HepG2 (cell line): ENCODE data around the gene STIM2. TPM values are rescaled to one million over a fixed set of nuclear protein-coding genes. Genes with fewer than 3 reads are reported as not detected.

Experiments
- CHD2 ChIP-seq: IDR thresholded peaks from 2 replicates; pipeline ENCODE4 v1.6.1; 2011; ENCODE audit warnings: low read depth, low read length, improper control_type of control experiment
- DR1 ChIP-seq: sonication (generic); formaldehyde crosslinking; IDR thresholded peaks from 2 replicates; pipeline ENCODE4 v1.8.0; 2021; ENCODE audit warnings: mild to moderate bottlenecking, missing genetic modification reagents, inconsistent platforms
- GABPB1 ChIP-seq: IDR thresholded peaks from 2 replicates; pipeline ENCODE4 v1.6.1; 2016; ENCODE audit warnings: mild to moderate bottlenecking, missing genetic modification reagents, moderate library complexity, missing compliant biosample characterization
- HES4 ChIP-seq: sonication (generic); formaldehyde crosslinking; IDR thresholded peaks from 2 replicates; pipeline ENCODE4 v1.9.0; 2021; ENCODE audit warnings: mild to moderate bottlenecking, missing genetic modification reagents, borderline replicate concordance
- KAT7 ChIP-seq: IDR thresholded peaks from 2 replicates; pipeline ENCODE4 v1.6.1; 2018; ENCODE audit warnings: borderline replicate concordance, missing compliant biosample characterization
- KLF12 ChIP-seq: sonication (generic); formaldehyde crosslinking; IDR thresholded peaks from 2 replicates; pipeline ENCODE4 v1.4.0; 2020; ENCODE audit warnings: missing genetic modification reagents, borderline replicate concordance
- MXD3 ChIP-seq: IDR thresholded peaks from 2 replicates; pipeline ENCODE4 v1.6.1; 2016; ENCODE audit warnings: mild to moderate bottlenecking, missing biosample characterization, missing genetic modification reagents
- SP5 ChIP-seq: IDR thresholded peaks from 2 replicates; pipeline ENCODE4 v1.6.1; 2016; ENCODE audit warnings: low read depth, borderline replicate concordance
- TEF ChIP-seq: sonication (generic); formaldehyde crosslinking; IDR thresholded peaks from 2 replicates; pipeline ENCODE4 v1.5.0; 2020; ENCODE audit warnings: missing genetic modification reagents
- ZBTB8A ChIP-seq: sonication (generic); formaldehyde crosslinking; IDR thresholded peaks from 2 replicates; pipeline ENCODE4 v1.4.0; 2020; ENCODE audit warnings: mild to moderate bottlenecking, low read depth, missing genetic modification reagents, borderline replicate concordance
- ZNF10 ChIP-seq: sonication (generic); formaldehyde crosslinking; IDR thresholded peaks from 2 replicates; pipeline ENCODE4 v1.4.0; 2020; ENCODE audit warnings: mild to moderate bottlenecking, low read depth, missing genetic modification reagents, borderline replicate concordance
- ZNF333 ChIP-seq: sonication (generic); formaldehyde crosslinking; IDR thresholded peaks from 2 replicates; pipeline ENCODE4 v1.4.0; 2020; ENCODE audit warnings: mild to moderate bottlenecking, missing genetic modification reagents, borderline replicate concordance
- ZNF382 ChIP-seq: sonication (generic); formaldehyde crosslinking; IDR thresholded peaks from 2 replicates; pipeline ENCODE4 v1.5.0; 2020; ENCODE audit warnings: missing genetic modification reagents, mild to moderate bottlenecking, borderline replicate concordance
- ZNF562 ChIP-seq: sonication (generic); formaldehyde crosslinking; IDR thresholded peaks from 2 replicates; pipeline ENCODE4 v1.8.0; 2022; ENCODE audit warnings: missing genetic modification reagents, borderline replicate concordance
- polyA plus RNA-seq, 8 experiments: library from polyadenylated mRNA; depleted of rRNA in 3 of 8; stranded (reverse) in 7 of 8; unstranded in 1 of 8; fragments of >200 nt; fragmentation: Illumina TruSeq in 4 of 8; extraction: Trizol in 4 of 8; gene quantifications; 2 replicates each; pipeline versions ENCODE4 v1.2.1 to v1.2.3, GENCODE V29; 2011 to 2016; ENCODE audit warnings: low read depth in 4 of 8, missing spikeins in 1 of 8, mixed read lengths in 1 of 8; ENCODE audit not compliant: insufficient read depth in 1 of 8
- total RNA-seq, 5 experiments: library from RNA; depleted of rRNA; stranded (reverse); fragments of >200 nt; fragmentation: Illumina TruSeq; extraction: Trizol; gene quantifications; 2 replicates each; pipeline ENCODE4 v1.2.3, GENCODE V29; 2016; ENCODE audit warnings: low read depth in 1 of 5
- TF ChIP-seq, protein P1 (sequence below): sonication (generic); formaldehyde crosslinking; IDR thresholded peaks from 2 replicates; pipeline ENCODE4 v1.5.1; 2020; ENCODE audit warnings: missing genetic modification reagents, mild to moderate bottlenecking, borderline replicate concordance
- TF ChIP-seq, protein P2 (sequence below): IDR thresholded peaks from 2 replicates; pipeline ENCODE4 v1.6.1; 2016; ENCODE audit warnings: missing biosample characterization, missing genetic modification reagents, low read depth
- TF ChIP-seq, protein P3 (sequence below): sonication (generic); formaldehyde crosslinking; conservative IDR thresholded peaks from 2 replicates; pipeline ENCODE4 v1.4.0; 2020; ENCODE audit warnings: mild to moderate bottlenecking, missing genetic modification reagents, moderate library complexity
- TF ChIP-seq, protein P4 (sequence below): sonication (generic); formaldehyde crosslinking; IDR thresholded peaks from 2 replicates; pipeline ENCODE4 v1.8.1; 2023; ENCODE audit warnings: mild to moderate bottlenecking, missing genetic modification reagents

STIM2 gene
- total and polyA plus RNA-seq, 2 of the 13 experiments (the other 11 are each of a cell fraction or from before 2014, with no cell fraction given), result 19.3 to 19.4 TPM

- TF ChIP-seq, protein P1, sequence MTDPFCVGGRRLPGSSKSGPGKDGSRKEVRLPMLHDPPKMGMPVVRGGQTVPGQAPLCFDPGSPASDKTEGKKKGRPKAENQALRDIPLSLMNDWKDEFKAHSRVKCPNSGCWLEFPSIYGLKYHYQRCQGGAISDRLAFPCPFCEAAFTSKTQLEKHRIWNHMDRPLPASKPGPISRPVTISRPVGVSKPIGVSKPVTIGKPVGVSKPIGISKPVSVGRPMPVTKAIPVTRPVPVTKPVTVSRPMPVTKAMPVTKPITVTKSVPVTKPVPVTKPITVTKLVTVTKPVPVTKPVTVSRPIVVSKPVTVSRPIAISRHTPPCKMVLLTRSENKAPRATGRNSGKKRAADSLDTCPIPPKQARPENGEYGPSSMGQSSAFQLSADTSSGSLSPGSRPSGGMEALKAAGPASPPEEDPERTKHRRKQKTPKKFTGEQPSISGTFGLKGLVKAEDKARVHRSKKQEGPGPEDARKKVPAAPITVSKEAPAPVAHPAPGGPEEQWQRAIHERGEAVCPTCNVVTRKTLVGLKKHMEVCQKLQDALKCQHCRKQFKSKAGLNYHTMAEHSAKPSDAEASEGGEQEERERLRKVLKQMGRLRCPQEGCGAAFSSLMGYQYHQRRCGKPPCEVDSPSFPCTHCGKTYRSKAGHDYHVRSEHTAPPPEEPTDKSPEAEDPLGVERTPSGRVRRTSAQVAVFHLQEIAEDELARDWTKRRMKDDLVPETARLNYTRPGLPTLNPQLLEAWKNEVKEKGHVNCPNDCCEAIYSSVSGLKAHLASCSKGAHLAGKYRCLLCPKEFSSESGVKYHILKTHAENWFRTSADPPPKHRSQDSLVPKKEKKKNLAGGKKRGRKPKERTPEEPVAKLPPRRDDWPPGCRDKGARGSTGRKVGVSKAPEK (CRISPR knock-in tag), result no peak; the same call in 1 of the 2 replicates
- TF ChIP-seq KLF12 (CRISPR knock-in tag), result no peak
- no peak for TF ChIP-seq KAT7 (CRISPR knock-in tag)
- TF ChIP-seq TEF (CRISPR knock-in tag), result no peak
- TF ChIP-seq CHD2, result 0 out of 2 replicates have a peak, but pooled peaks have one; percentile 11
- TF ChIP-seq, protein P2, sequence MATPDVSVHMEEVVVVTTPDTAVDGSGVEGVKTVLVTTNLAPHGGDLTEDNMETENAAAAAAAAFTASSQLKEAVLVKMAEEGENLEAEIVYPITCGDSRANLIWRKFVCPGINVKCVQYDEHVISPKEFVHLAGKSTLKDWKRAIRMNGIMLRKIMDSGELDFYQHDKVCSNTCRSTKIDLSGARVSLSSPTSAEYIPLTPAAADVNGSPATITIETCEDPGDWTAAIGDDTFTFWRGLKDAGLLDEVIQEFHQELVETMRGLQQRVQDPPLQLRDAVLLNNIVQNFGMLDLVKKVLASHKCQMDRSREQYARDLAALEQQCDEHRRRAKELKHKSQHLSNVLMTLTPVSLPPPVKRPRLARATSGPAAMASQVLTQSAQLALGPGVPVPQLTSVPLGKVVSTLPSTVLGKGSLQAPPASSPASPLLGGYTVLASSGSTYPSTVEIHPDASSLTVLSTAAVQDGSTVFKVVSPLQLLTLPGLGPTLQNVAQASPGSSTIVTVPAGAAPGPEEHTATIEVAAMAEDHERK, result no peak
- no peak for TF ChIP-seq ZNF333 (CRISPR knock-in tag)
- no peak for TF ChIP-seq ZNF562
- no peak for TF ChIP-seq MXD3 (CRISPR knock-in tag)
- no peak for TF ChIP-seq ZBTB8A (CRISPR knock-in tag)
- no peak for TF ChIP-seq ZNF10 (CRISPR knock-in tag)
- TF ChIP-seq GABPB1 (CRISPR knock-in tag), result peak; percentile 52; the same call in 1 of the 2 replicates
- peak; percentile 60; the same call in 1 of the 2 replicates for TF ChIP-seq DR1 (CRISPR knock-in tag)
- TF ChIP-seq, protein P3, sequence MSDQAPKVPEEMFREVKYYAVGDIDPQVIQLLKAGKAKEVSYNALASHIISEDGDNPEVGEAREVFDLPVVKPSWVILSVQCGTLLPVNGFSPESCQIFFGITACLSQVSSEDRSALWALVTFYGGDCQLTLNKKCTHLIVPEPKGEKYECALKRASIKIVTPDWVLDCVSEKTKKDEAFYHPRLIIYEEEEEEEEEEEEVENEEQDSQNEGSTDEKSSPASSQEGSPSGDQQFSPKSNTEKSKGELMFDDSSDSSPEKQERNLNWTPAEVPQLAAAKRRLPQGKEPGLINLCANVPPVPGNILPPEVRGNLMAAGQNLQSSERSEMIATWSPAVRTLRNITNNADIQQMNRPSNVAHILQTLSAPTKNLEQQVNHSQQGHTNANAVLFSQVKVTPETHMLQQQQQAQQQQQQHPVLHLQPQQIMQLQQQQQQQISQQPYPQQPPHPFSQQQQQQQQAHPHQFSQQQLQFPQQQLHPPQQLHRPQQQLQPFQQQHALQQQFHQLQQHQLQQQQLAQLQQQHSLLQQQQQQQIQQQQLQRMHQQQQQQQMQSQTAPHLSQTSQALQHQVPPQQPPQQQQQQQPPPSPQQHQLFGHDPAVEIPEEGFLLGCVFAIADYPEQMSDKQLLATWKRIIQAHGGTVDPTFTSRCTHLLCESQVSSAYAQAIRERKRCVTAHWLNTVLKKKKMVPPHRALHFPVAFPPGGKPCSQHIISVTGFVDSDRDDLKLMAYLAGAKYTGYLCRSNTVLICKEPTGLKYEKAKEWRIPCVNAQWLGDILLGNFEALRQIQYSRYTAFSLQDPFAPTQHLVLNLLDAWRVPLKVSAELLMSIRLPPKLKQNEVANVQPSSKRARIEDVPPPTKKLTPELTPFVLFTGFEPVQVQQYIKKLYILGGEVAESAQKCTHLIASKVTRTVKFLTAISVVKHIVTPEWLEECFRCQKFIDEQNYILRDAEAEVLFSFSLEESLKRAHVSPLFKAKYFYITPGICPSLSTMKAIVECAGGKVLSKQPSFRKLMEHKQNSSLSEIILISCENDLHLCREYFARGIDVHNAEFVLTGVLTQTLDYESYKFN, result peak; percentile 57; the same call in 1 of the 2 replicates
- no peak for TF ChIP-seq HES4 (CRISPR knock-in tag)
- TF ChIP-seq, protein P4, sequence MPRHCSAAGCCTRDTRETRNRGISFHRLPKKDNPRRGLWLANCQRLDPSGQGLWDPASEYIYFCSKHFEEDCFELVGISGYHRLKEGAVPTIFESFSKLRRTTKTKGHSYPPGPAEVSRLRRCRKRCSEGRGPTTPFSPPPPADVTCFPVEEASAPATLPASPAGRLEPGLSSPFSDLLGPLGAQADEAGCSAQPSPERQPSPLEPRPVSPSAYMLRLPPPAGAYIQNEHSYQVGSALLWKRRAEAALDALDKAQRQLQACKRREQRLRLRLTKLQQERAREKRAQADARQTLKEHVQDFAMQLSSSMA (CRISPR knock-in tag), result no peak
- TF ChIP-seq SP5 (CRISPR knock-in tag), result peak; percentile 72
- TF ChIP-seq ZNF382 (CRISPR knock-in tag), result no peak
These were observed at the start of gene STIM2 (continued) for GRCh38 chr4:26860157-26860921.
